SIG-M5 treated with dmso at 0.1 percent for 504 hours (cell line): ENCODE data around the gene SLC16A2.

Source experiments
- DNase-seq: peaks from one replicate; lab custom pipeline; 2025; ENCODE audit not compliant: unreplicated experiment; lab: John Stamatoyannopoulos, UW

SLC16A2 gene

GRCh38 chrX:74421036-74421739 is at the start of gene SLC16A2:
SLC16A2 (plus strand) TSS chrX:74421493; CDS start chrX:74421638, 145 bp downstream.
- DNase-seq: peak; percentile 39

GRCh38 chrX:74372272-74372671 is 49.0 kb upstream of the SLC16A2 start:
- no peak for DNase-seq

GRCh38 chrX:74377282-74377681 is 44.0 kb upstream of the SLC16A2 start:
- no peak for DNase-seq

- DNase-seq: peak; percentile 81
These were observed 38.7 kb upstream of the SLC16A2 start for GRCh38 chrX:74382613-74383012.

GRCh38 chrX:74383611-74384010 is 37.7 kb upstream of the SLC16A2 start:
- DNase-seq: peak; percentile 25

- no peak for DNase-seq
These were observed 32.1 kb upstream of the SLC16A2 start for GRCh38 chrX:74389016-74389722.

- DNase-seq: no peak
These were observed 25.7 kb upstream of the SLC16A2 start for GRCh38 chrX:74395556-74395955.

GRCh38 chrX:74405973-74406489 is 15.3 kb upstream of the SLC16A2 start:
- no peak for DNase-seq

- no peak for DNase-seq
These were observed 13.0 kb upstream of the SLC16A2 start for GRCh38 chrX:74408304-74408703.

- DNase-seq: no peak
These were observed 1.5 kb upstream of the SLC16A2 start for GRCh38 chrX:74419864-74420195.

- DNase-seq: no peak
These were observed 877 bp upstream of the SLC16A2 start for GRCh38 chrX:74420196-74421035.

GRCh38 chrX:74421740-74422352 is 553 bp downstream of the SLC16A2 start:
- DNase-seq: no peak

- DNase-seq: no peak
These were observed 1.4 kb downstream of the SLC16A2 start for GRCh38 chrX:74422576-74423288.

GRCh38 chrX:74423289-74423998 is 2.2 kb downstream of the SLC16A2 start:
- no peak for DNase-seq

- no peak for DNase-seq
These were observed 4.8 kb downstream of the SLC16A2 start for GRCh38 chrX:74426071-74426470.

- DNase-seq: no peak
These were observed 5.3 kb downstream of the SLC16A2 start for GRCh38 chrX:74426615-74427014.

- DNase-seq: no peak
These were observed 10.5 kb downstream of the SLC16A2 start for GRCh38 chrX:74431797-74432196.

GRCh38 chrX:74434336-74434735 is 13.0 kb downstream of the SLC16A2 start:
- DNase-seq: no peak

- no peak for DNase-seq
These were observed 16.2 kb downstream of the SLC16A2 start for GRCh38 chrX:74437530-74437929.

GRCh38 chrX:74438764-74439163 is 17.5 kb downstream of the SLC16A2 start:
- DNase-seq: no peak
